ENCODE measurements around the gene UROS. TPM values are rescaled to one million over a fixed set of nuclear protein-coding genes. Genes with fewer than 3 reads are reported as not detected.

Gene UROS
- total RNA-seq, 2 donors from 2014 or later, result 19.9 to 30.2 TPM

GRCh38 chr10:125859128-125859817, 36.2 kb upstream of the UROS start:
- Histone ChIP-seq H3K9ac (ENCODE audit: low read depth in 2 of 2, low read length in 2 of 2) (no peak overlapping the region), H3K36me3 (no peaks in the 10 kb centered on the region), H3K9me3 (no peaks in the 10 kb centered on the region), H3K4me3 (no peak overlapping the region), H3K27me3 (no peaks in the 10 kb centered on the region), H3K27ac (no peak overlapping the region), H3K4me1 (no peaks in the 10 kb centered on the region)
- no peak for TF ChIP-seq CTCF (IDR thresholded peaks at IDR 0.05)
- intact Hi-C loops (cut with DNase I), result no loop called here
- DNase-seq, result no peak

GRCh38 chr10:125857185-125857760, 34.2 kb upstream of the UROS start:
- H3K4me1 ChIP-seq, result no peaks in the 10 kb centered on the region
- H3K36me3 ChIP-seq, result no peaks in the 10 kb centered on the region

GRCh38 chr10:125852487-125852886, 29.4 kb upstream of the UROS start:
- peaks cover 3% of the 10 kb centered on the region for H3K36me3 ChIP-seq
- no peak overlapping the region for H3K9ac ChIP-seq (ENCODE audit: low read depth in 2 of 2, low read length in 2 of 2)
- no peak for TF ChIP-seq CTCF (IDR thresholded peaks at IDR 0.05)
- intact Hi-C loops (cut with DNase I), result no loop called here
- no peaks in the 10 kb centered on the region for H3K27me3 ChIP-seq
- H3K27ac ChIP-seq, result no peak overlapping the region
- H3K4me3 ChIP-seq, result no peak overlapping the region
- H3K4me1 ChIP-seq, result no peaks in the 10 kb centered on the region
- no peak for DNase-seq
- H3K9me3 ChIP-seq, result no peaks in the 10 kb centered on the region

More at GRCh38 chr10:125857185-125857760, 34.2 kb upstream of the UROS start:
- intact Hi-C loops (cut with DNase I), result no loop called here
- Histone ChIP-seq H3K9me3 (no peaks in the 10 kb centered on the region), H3K4me3 (no peak overlapping the region), H3K27me3 (no peaks in the 10 kb centered on the region), H3K27ac (no peak overlapping the region), H3K9ac (ENCODE audit: low read depth in 2 of 2, low read length in 2 of 2) (no peak overlapping the region)
- no peak for TF ChIP-seq CTCF (IDR thresholded peaks at IDR 0.05)
- DNase-seq, result no peak

- TF ChIP-seq CTCF (IDR thresholded peaks at IDR 0.05), result no peak
- Histone ChIP-seq H3K4me1 (no peaks in the 10 kb centered on the region), H3K9me3 (no peaks in the 10 kb centered on the region), H3K27me3 (no peaks in the 10 kb centered on the region), H3K27ac (no peak overlapping the region), H3K36me3 (peaks cover 3% of the 10 kb centered on the region), H3K9ac (ENCODE audit: low read depth in 2 of 2, low read length in 2 of 2) (no peak overlapping the region), H3K4me3 (no peak overlapping the region)
- no peak for DNase-seq
- intact Hi-C loops (cut with DNase I), result no loop called here
Measured at GRCh38 chr10:125850766-125851731, 28.0 kb upstream of the UROS start.

- no peaks in the 10 kb centered on the region for H3K9me3 ChIP-seq
Measured at GRCh38 chr10:125849448-125849847, 26.4 kb upstream of the UROS start.

More at GRCh38 chr10:125849448-125849847, 26.4 kb upstream of the UROS start:
- H3K27me3 ChIP-seq, result no peaks in the 10 kb centered on the region
- intact Hi-C loops (cut with DNase I), result no loop called here
- no peaks in the 10 kb centered on the region for H3K4me1 ChIP-seq
- no peak overlapping the region for H3K9ac ChIP-seq (ENCODE audit: low read depth in 2 of 2, low read length in 2 of 2)
- no peak for TF ChIP-seq CTCF (IDR thresholded peaks at IDR 0.05)
- peaks cover 3% of the 10 kb centered on the region for H3K36me3 ChIP-seq
- H3K27ac ChIP-seq, result no peak overlapping the region
- no peak overlapping the region for H3K4me3 ChIP-seq
- DNase-seq, result no peak

Measured in colonic mucosa (tissue), 4 donors.